ENCODE measurements around the gene CAVIN2. TPM values are rescaled to one million over a fixed set of nuclear protein-coding genes. Genes with fewer than 3 reads are reported as not detected.
A peak's percentile ranks its signal among the peaks of the same experiment; 100 is the strongest.

CAVIN2 gene
- total RNA-seq, 6 donors from 2014 or later: 44.0 to 268 (median 173) TPM

DNA sequence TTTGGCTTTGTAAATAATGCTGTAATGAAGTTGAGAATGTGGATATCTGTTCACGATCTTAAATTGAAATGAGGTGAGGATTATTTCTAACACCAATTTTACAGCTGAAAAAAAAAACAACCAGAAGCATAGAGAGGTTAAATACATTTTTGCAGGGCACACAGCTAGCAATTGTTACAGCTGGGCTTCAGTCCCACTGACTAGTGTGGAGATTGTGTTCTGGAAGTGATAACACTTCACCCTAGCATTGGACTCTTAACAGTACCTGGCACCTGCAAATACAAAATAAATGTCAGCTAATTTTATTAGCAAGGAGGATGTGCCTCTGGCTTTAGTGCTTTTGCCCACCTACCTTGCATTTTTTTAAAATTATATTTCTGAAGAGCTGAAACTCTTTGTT is 28.8 kb downstream of the CAVIN2 start:
- TF ChIP-seq POLR2A (IDR thresholded peaks at IDR 0.05) (no peak), POLR2AphosphoS5 (IDR thresholded peaks at IDR 0.05) (no peak), EP300 (IDR thresholded peaks at IDR 0.05) (no peak)
- TF ChIP-seq, protein P1, sequence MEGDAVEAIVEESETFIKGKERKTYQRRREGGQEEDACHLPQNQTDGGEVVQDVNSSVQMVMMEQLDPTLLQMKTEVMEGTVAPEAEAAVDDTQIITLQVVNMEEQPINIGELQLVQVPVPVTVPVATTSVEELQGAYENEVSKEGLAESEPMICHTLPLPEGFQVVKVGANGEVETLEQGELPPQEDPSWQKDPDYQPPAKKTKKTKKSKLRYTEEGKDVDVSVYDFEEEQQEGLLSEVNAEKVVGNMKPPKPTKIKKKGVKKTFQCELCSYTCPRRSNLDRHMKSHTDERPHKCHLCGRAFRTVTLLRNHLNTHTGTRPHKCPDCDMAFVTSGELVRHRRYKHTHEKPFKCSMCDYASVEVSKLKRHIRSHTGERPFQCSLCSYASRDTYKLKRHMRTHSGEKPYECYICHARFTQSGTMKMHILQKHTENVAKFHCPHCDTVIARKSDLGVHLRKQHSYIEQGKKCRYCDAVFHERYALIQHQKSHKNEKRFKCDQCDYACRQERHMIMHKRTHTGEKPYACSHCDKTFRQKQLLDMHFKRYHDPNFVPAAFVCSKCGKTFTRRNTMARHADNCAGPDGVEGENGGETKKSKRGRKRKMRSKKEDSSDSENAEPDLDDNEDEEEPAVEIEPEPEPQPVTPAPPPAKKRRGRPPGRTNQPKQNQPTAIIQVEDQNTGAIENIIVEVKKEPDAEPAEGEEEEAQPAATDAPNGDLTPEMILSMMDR (IDR thresholded peaks at IDR 0.05): no peak

DNA sequence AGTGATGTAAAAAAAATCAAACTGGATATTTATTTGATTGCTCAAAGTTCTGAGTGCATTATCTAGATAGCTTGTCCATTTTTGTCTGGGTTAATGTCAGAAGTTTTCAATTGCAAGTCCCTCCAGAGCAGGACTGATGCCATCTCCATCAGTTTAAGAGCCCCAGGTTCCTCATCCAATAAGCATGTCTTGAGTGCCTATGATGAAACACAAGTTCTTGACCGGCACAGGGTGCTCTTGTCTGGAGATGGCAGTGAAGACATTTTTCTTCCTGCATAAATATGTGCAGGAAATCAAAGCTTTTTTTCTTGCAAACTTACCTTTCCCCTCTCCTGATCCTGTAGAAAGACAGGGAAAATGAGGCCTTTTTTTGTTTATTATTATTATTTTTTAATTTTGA is 31.9 kb downstream of the CAVIN2 start:
- ATAC-seq (ENCODE audit: low FRiP score in 2 of 2) (no peak), DNase-seq (peak in 1 of 2 donors; percentile 33)
- Histone ChIP-seq H3K27ac (no peak overlapping the region), H3K9me3 (no peaks in the 10 kb centered on the region), H3K4me3 (no peak overlapping the region), H3K36me3 (no peaks in the 10 kb centered on the region), H3K4me1 (peaks cover 0 to 9% (median 2%) of the 10 kb centered on the region in 4 donors), H3K27me3 (no peaks in the 10 kb centered on the region)
- 56 to 75% methylated on average over 1 of the region's 1 CpG for WGBS, 2 donors
- TF ChIP-seq POLR2AphosphoS5 (IDR thresholded peaks at IDR 0.05): no peak
- no peak for TF ChIP-seq POLR2A (IDR thresholded peaks at IDR 0.05)
- TF ChIP-seq, protein P1 (IDR thresholded peaks at IDR 0.05): no peak
- TF ChIP-seq EP300 (IDR thresholded peaks at IDR 0.05): no peak

More for the DNA sequence above, 28.8 kb downstream of the CAVIN2 start:
- no peaks in the 10 kb centered on the region for H3K9me3 ChIP-seq
- no peak for DNase-seq
- H3K36me3 ChIP-seq: no peaks in the 10 kb centered on the region
- H3K27me3 ChIP-seq: no peaks in the 10 kb centered on the region
- H3K27ac ChIP-seq: no peak overlapping the region
- no peak overlapping the region for H3K4me3 ChIP-seq
- WGBS, 2 donors: 89 to 94% methylated on average over 1 of the region's 1 CpG
- H3K4me1 ChIP-seq: no peaks in the 10 kb centered on the region
- ATAC-seq (ENCODE audit: low FRiP score in 2 of 2): no peak

GRCh38 chr2:191813943-191814342 is 32.9 kb downstream of the CAVIN2 start:
- WGBS, 2 donors: 81 to 92% methylated on average over 8 of the region's 8 CpGs
- no peak overlapping the region for H3K27ac ChIP-seq
- H3K4me3 ChIP-seq: no peak overlapping the region
- no peak for ATAC-seq (ENCODE audit: low FRiP score in 2 of 2)
- H3K27me3 ChIP-seq: no peaks in the 10 kb centered on the region
- no peaks in the 10 kb centered on the region for H3K36me3 ChIP-seq
- DNase-seq: no peak
- no peaks in the 10 kb centered on the region for H3K9me3 ChIP-seq
- TF ChIP-seq POLR2A (IDR thresholded peaks at IDR 0.05) (no peak), EP300 (IDR thresholded peaks at IDR 0.05) (no peak), POLR2AphosphoS5 (IDR thresholded peaks at IDR 0.05) (no peak)
- TF ChIP-seq, protein P1 (IDR thresholded peaks at IDR 0.05): no peak
- peaks cover 0 to 9% (median 2%) of the 10 kb centered on the region in 4 donors for H3K4me1 ChIP-seq

- no peak for TF ChIP-seq POLR2A (IDR thresholded peaks at IDR 0.05)
- TF ChIP-seq EP300 (IDR thresholded peaks at IDR 0.05): no peak
- TF ChIP-seq, protein P1 (IDR thresholded peaks at IDR 0.05): peak; percentile 44 to 80 (median 70)
- TF ChIP-seq POLR2AphosphoS5 (IDR thresholded peaks at IDR 0.05): no peak
- Histone ChIP-seq H3K4me1 (peaks cover 0 to 9% (median 2%) of the 10 kb centered on the region in 4 donors), H3K4me3 (no peak overlapping the region), H3K36me3 (no peaks in the 10 kb centered on the region), H3K9me3 (no peaks in the 10 kb centered on the region), H3K27ac (no peak overlapping the region), H3K27me3 (no peaks in the 10 kb centered on the region)
- WGBS, 2 donors: 46 to 51% methylated on average over 9 of the region's 9 CpGs
- peak in 1 of 2 donors; percentile 47 for DNase-seq
- peak; percentile 61 to 89 for ATAC-seq (ENCODE audit: low FRiP score in 2 of 2)
Measured at GRCh38 chr2:191811807-191812602, 34.9 kb downstream of the CAVIN2 start.

Measured in upper lobe of left lung (tissue), 6 donors.